T-helper 22 cell (primary cell): ENCODE measurements around the gene GPAT2.
"Not testable (repeated sequence)": the region's sequence is repeated elsewhere in the genome, so short reads cannot be mapped to it uniquely, and the experiment has no call there.

ENCODE experiments used
- DNase-seq: peaks from one replicate; pipeline ENCODE4 v3.0.0-alpha.2; 2020; ENCODE audit warnings: low read depth

Gene GPAT2

GRCh38 chr2:96064047-96064675 is 29.4 kb upstream of the GPAT2 start:
- not testable (repeated sequence) for DNase-seq

DNA sequence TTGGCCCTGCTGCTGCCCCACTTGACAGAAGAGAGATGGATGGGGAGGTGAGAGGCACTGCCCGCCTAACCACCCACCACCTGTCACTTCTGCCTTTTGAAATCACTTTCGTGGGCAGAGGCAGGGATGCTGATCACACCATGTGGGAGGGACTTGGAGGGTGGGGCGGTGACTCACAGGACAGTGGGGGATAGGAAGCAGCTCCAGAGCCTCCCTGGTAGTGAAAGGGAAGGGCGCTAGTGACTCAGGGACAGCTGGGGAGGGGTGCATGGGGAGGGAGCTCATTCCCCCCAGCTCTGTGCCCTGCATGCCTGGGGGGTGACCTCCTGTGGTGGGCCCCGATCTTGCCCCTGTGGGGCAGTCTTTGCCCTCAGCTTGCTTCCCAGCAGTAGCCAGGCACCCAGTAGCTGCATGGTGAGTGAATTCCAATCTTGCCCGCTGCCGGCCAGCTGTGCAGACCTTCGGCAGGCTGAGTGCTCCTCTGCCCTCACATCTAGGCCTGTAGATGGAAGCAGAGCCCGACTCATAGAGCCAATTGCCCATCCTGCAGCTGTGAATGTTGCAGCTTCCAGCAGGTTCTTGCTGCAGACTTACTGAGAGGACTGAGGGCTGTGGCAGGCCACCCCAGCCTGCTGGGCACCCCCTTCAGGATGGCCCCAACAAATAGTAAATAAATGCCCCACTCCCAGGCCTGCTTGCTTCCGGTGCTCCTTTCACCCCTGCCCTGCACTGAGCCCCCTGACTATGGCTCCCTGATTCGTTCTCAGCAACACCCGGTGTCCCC is 28.6 kb upstream of the GPAT2 start:
- DNase-seq: not testable (repeated sequence)

DNA sequence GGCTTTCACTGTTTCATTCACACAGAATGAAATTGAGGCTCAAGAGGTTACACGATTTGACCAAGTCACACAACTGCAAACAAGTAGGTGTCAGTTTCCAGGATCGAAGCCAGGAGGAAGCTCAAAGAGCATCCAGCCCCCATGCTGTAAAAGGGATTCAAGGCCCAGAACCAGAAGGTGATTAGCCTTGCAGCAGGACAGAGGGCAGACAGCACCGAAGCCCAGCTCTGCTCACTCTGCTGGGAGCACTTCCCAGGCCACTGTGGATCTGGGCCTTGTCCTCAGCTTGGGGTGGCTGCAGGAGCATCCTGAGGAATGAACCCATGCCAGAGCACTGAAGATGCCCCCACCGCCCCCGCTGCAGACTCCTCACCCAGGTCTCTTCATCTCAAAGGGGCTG is 27.8 kb upstream of the GPAT2 start:
- DNase-seq: not testable (repeated sequence)

- not testable (repeated sequence) for DNase-seq
These were observed 27.2 kb upstream of the GPAT2 start for GRCh38 chr2:96061901-96062300.

- DNase-seq: not testable (repeated sequence)
These were observed 26.6 kb upstream of the GPAT2 start for GRCh38 chr2:96061197-96061817.

GRCh38 chr2:96060325-96060724 is 25.6 kb upstream of the GPAT2 start:
- DNase-seq: not testable (repeated sequence)

GRCh38 chr2:96059443-96059842 is 24.7 kb upstream of the GPAT2 start:
- not testable (repeated sequence) for DNase-seq

GRCh38 chr2:96055830-96056229 is 21.1 kb upstream of the GPAT2 start:
- not testable (repeated sequence) for DNase-seq

DNA sequence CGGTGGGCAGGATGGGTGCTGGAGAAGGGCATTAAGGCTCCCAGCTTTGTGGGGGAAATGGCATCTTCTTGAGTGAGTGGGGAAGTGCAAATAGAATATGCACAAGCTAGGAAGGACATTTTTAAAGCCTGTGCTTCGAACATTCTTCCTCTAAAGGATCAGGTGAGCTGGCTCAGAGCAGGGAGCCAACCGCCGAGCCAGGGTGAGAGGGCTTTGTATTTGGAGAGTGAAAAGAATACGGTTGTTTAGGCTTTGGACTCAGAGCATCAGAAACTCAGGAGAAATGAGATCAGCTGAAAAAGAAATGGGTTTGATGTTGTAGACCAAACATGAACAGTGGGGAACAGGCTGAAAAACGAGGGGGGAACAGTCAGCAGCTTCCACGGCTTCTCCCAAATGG is 19.8 kb upstream of the GPAT2 start:
- not testable (repeated sequence) for DNase-seq

GRCh38 chr2:96053385-96053784 is 18.7 kb upstream of the GPAT2 start:
- DNase-seq: not testable (repeated sequence)

DNA sequence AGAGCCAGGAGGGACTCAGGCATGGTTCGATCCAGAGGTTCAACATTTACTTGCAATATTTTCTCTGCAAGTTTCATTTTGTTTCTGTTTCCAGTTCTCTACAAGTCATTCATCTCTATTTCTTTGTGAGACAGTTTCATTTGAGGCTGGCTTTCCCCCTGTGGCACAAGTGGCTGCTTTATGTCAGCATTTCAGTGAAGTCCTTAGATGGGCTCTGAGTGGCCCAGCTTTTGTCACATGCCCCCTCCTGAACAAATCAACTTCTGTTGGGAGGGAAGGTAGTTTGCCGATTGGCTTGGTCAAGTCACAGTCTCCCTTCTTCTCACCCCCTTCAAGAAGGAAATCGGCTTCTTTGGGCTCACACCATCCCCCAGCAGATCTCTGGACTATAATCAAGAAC is 17.9 kb upstream of the GPAT2 start:
- not testable (repeated sequence) for DNase-seq

GRCh38 chr2:96049917-96050262 is 15.2 kb upstream of the GPAT2 start:
- DNase-seq: not testable (repeated sequence)

DNA sequence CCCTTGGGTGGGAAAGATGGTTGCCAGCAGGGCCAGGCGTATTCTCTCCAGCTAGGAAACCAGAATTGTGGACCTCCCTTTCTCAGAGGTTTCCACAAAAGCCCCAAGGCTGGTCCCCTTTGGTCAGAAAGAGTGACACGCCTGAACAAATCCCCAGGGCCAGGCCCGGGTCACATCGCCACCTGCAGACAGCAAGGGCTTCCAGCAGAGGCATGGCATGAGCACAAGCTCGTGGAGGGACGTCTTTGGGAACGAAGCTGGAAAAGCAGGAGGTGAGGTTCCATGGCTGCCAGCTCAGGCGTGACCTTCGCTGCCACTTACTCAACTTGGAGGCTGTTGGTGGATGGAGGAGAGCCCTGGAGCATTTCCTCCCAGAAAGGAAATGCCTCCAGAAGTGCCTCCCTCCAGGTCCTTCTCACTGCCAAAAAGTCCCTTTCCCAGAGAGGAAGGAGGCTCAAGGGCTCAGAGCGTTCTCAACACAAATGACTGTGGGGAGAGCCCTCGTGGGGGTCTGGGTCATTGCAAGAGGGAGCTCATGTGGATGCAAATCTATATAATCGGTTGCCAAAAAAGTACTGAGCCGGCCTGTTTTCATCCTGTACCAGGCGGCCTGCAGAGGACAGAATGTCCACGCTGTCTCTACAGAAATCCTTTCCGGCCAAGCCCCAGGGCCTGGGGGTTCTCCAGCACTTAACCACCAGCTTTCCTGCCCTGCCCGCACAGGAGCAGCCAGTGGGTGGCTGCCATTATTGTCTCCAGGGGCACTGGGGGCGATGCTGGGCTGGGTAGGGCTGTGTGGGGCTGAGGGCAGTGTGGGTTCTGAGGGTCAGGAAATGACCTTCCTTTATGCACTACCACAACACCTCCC is 14.6 kb upstream of the GPAT2 start:
- not testable (repeated sequence) for DNase-seq

- not testable (repeated sequence) for DNase-seq
These were observed 838 bp upstream of the GPAT2 start for GRCh38 chr2:96035554-96035953.

DNA sequence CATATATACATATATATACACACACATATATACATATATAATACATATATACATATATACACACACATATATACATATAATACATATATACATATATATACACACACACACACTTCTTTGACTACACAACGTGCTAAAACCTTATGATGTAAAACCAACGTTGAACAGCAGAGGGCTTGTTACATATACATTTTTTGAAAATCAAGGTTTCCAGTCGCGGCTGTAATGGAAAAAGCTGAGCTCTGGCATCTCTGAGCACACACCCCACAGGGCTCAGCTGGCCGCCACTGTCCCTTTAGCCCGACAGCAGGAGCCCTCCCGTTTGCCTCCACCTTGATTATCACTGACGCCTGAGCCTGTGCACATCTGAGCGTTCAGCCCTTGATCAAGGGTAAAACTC is 719 bp downstream of the GPAT2 start:
- DNase-seq: not testable (repeated sequence)

GRCh38 chr2:96027725-96028325 is 6.9 kb downstream of the GPAT2 start:
- DNase-seq: not testable (repeated sequence)

- not testable (repeated sequence) for DNase-seq
These were observed 9.0 kb downstream of the GPAT2 start for GRCh38 chr2:96025755-96026154.

- DNase-seq: no peak
These were observed 9.6 kb downstream of the GPAT2 start for GRCh38 chr2:96025194-96025492.

GRCh38 chr2:96024336-96025193 is 10.2 kb downstream of the GPAT2 start:
- no peak for DNase-seq

GRCh38 chr2:96023701-96024100 is 11.0 kb downstream of the GPAT2 start:
- DNase-seq: not testable (repeated sequence)
